ENCODE results near the gene STRIP1.
"Not testable (repeated sequence)": the region's sequence is repeated elsewhere in the genome, so short reads cannot be mapped to it uniquely, and the experiment has no call there.

Gene STRIP1

DNA sequence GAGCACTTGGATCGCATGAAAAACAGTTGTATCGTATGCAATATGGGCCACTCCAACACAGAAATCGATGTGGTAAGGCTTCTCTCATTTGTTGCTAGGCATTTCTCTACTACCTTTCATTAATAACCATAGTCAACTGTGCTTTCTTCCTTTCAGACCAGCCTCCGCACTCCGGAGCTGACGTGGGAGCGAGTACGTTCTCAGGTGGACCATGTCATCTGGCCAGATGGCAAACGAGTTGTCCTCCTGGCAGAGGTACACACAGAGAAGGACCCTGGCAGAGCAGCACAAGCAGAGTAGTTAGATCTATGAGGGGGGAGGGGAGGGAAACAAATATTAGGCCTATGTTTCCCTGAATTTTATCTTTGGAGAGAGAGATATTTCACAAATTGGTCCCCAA lies 16.0 kb upstream of the STRIP1 start:
- TF ChIP-seq, protein P1, sequence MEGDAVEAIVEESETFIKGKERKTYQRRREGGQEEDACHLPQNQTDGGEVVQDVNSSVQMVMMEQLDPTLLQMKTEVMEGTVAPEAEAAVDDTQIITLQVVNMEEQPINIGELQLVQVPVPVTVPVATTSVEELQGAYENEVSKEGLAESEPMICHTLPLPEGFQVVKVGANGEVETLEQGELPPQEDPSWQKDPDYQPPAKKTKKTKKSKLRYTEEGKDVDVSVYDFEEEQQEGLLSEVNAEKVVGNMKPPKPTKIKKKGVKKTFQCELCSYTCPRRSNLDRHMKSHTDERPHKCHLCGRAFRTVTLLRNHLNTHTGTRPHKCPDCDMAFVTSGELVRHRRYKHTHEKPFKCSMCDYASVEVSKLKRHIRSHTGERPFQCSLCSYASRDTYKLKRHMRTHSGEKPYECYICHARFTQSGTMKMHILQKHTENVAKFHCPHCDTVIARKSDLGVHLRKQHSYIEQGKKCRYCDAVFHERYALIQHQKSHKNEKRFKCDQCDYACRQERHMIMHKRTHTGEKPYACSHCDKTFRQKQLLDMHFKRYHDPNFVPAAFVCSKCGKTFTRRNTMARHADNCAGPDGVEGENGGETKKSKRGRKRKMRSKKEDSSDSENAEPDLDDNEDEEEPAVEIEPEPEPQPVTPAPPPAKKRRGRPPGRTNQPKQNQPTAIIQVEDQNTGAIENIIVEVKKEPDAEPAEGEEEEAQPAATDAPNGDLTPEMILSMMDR (IDR thresholded peaks at IDR 0.05; ENCODE audit: extremely low read depth, insufficient read depth, missing control alignments) = no peak
- in situ Hi-C loops (cut with MboI; ENCODE audit: low pct_unique_long_range_greater_than_20kb, low sequenced_read_pairs, unreplicated experiment) = no loop called here
- DNase-seq (ENCODE audit: low spot score) = no peak

DNA sequence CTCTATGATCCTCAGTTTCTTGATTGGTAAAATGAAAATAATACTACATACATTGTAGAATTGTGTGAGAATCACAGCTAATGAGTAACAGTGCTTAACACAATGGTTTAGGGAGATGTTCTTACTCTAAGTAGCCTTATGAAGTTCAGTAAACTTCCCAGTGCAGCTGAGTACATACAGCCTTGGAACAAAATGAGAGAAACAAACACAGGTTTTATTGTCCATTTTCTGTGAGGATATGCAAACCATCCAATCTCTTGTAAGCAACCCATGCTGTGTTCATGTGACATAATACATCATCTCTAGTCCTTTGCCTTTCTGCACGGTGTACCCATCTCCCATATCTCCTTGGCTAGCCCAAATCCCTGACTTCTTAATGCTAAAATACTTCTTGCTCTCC lies 14.7 kb upstream of the STRIP1 start:
- TF ChIP-seq, protein P1 (IDR thresholded peaks at IDR 0.05; ENCODE audit: extremely low read depth, insufficient read depth, missing control alignments) = no peak
- in situ Hi-C loops (cut with MboI; ENCODE audit: low pct_unique_long_range_greater_than_20kb, low sequenced_read_pairs, unreplicated experiment) = no loop called here
- DNase-seq (ENCODE audit: low spot score) = no peak

DNA sequence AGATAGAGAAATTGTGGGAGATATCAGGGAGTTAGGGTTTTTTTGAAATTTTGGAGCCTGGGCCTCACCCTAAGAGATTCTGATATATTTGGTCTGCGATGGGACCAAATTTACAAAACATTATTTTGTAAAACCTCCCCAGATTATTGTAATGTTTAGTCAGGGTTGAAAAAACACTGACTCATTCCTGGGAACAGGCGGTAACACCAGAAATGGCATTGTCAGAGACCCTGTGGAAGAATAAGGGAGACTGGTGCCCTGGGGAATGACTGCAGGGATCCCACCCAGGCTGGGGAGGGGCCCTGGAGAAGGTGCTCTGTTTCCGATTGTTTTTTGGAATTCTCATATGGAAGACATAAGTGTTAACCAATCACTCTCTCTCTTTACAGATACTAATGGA lies 13.1 kb upstream of the STRIP1 start:
- DNase-seq (ENCODE audit: low spot score) = no peak
- TF ChIP-seq, protein P1 (IDR thresholded peaks at IDR 0.05; ENCODE audit: extremely low read depth, insufficient read depth, missing control alignments) = no peak
- in situ Hi-C loops (cut with MboI; ENCODE audit: low pct_unique_long_range_greater_than_20kb, low sequenced_read_pairs, unreplicated experiment) = no loop called here

DNA sequence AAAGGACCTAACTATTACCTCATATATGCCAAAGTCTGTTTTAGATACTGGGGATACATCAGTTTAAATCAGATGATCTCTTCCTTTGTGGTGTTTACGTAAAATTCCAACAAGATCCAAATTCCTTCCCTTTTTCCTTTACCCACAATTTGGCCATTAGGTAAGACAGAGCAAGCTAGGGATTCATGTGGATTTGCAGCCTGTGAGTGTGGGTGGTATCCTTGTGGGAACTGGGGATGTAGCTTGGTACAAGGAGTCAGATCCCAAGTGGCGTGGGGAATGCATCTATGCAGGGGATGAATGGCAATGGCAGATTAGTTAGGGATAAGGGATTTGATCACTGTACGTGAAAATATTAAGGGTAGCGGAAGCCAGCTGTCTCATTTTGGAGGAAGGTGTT lies 9.8 kb upstream of the STRIP1 start:
- in situ Hi-C loops (cut with MboI; ENCODE audit: low pct_unique_long_range_greater_than_20kb, low sequenced_read_pairs, unreplicated experiment) = no loop called here
- no peak for DNase-seq (ENCODE audit: low spot score)
- TF ChIP-seq, protein P1 (IDR thresholded peaks at IDR 0.05; ENCODE audit: extremely low read depth, insufficient read depth, missing control alignments) = no peak

DNA sequence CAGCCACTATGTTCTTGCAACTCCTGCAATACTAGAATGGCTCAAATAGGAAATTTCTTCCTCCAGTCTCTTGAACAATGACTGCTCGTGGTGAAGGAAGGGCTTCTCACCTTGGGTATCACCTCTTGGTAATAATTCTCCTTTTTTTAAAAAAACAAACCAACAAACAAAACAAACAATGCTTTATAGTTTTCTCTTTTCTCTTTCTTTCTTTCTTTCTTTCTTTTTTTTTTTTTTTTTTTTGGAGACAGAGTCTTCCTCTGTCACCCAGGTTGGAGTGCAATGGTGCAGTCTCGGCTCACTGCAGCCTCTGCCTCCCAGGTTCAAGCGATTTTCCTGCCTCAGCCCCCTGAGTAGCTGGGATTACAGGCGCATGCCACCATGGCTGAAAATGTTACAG lies 3.7 kb upstream of the STRIP1 start:
- in situ Hi-C loops (cut with MboI; ENCODE audit: low pct_unique_long_range_greater_than_20kb, low sequenced_read_pairs, unreplicated experiment); DNase-seq (ENCODE audit: low spot score): not testable (repeated sequence)

DNA sequence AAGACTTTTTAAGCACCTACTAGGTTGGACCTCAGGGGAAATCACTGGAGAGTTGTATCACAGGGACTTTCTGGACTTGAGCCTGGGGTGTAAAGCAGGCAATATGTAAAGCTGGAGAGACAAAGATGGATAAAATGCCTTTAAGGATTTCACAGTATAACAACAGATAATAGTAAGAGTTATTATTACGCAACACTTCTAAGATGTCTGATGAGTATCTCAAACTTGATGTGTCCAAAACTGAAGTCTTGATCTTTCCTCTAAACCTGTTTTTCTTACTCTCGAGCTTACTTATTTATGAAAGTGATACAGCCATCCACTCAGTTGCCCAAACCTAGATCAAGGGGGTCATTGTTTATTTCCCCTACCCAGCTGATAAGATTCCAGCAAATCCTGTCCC lies 2.1 kb upstream of the STRIP1 start:
- DNase-seq (ENCODE audit: low spot score) = no peak
- TF ChIP-seq, protein P1 (IDR thresholded peaks at IDR 0.05; ENCODE audit: extremely low read depth, insufficient read depth, missing control alignments) = no peak
- in situ Hi-C loops (cut with MboI; ENCODE audit: low pct_unique_long_range_greater_than_20kb, low sequenced_read_pairs, unreplicated experiment) = no loop called here

- no peak for DNase-seq (ENCODE audit: low spot score)
- in situ Hi-C loops (cut with MboI; ENCODE audit: low pct_unique_long_range_greater_than_20kb, low sequenced_read_pairs, unreplicated experiment) = no loop called here
Observed at GRCh38 chr1:110033421-110033820, 1.0 kb upstream of the STRIP1 start.

More at GRCh38 chr1:110033421-110033820, 1.0 kb upstream of the STRIP1 start:
- TF ChIP-seq, protein P1 (IDR thresholded peaks at IDR 0.05; ENCODE audit: extremely low read depth, insufficient read depth, missing control alignments) = no peak

Measured in GM13977 (cell line).